Nephron (organoid): ENCODE results near the gene UBTD1.

ENCODE experiments used
- H3K27ac Mint-ChIP-seq, 3 experiments: 2 replicates each; pipeline ENCODE4 v1.8.0; 2020; ENCODE audit warnings: mixed read lengths in 3 of 3, mild to moderate bottlenecking in 2 of 3, moderate library complexity in 1 of 3
- H3K27me3 Mint-ChIP-seq: 2 replicates; pipeline ENCODE4 v1.8.0; 2021; ENCODE audit warnings: low read depth, mild to moderate bottlenecking, moderate library complexity, mixed read lengths
- H3K36me3 Mint-ChIP-seq: 2 replicates; pipeline ENCODE4 v1.8.0; 2020; ENCODE audit warnings: low read depth, mixed read lengths
- H3K4me1 Mint-ChIP-seq: 2 replicates; pipeline ENCODE4 v1.8.0; 2020; ENCODE audit warnings: mixed read lengths
- H3K4me3 Mint-ChIP-seq, 3 experiments: 2 replicates each; pipeline ENCODE4 v1.8.0; 2020; ENCODE audit warnings: mild to moderate bottlenecking in 3 of 3, mixed read lengths in 3 of 3, moderate library complexity in 2 of 3
- H3K9me3 Mint-ChIP-seq: 2 replicates; pipeline ENCODE4 v1.8.0; 2020; ENCODE audit warnings: mixed read lengths
- TF ChIP-seq, protein P1 (sequence below), 3 experiments: fragments of 200-600 bp; sonication (generic); IDR thresholded peaks; one replicate each; pipeline ENCODE4 v1.5.0; 2021; ENCODE audit warnings: antibody characterized with exemption in 3 of 3; ENCODE audit not compliant: unreplicated experiment in 3 of 3

The UBTD1 gene

DNA sequence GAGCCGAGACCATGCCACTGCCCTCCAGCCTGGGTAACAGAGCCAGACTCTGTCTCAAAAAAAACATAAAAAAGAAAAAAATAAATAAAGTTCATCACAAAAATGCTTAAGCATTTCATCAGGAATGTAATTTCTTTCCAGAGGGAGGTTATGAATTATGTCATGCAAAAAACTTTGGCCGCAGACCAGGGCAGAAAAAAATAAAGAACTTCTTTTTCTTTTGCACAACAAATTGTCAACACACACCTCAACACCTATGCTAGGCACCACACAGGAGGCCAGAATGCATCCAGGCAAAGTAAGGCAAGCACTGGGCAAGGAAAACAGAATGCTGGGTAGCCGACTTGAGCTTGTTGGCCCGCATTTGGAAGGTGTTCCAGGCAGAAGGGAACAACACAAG is 94.7 kb downstream of the UBTD1 start:
- H3K36me3 Mint-ChIP-seq: no peaks in the 10 kb centered on the region
- no peak overlapping the region for H3K4me3 Mint-ChIP-seq
- no peaks in the 10 kb centered on the region for H3K9me3 Mint-ChIP-seq
- peak overlapping the region in 2 of 3 experiments; percentile 44 to 54 for H3K27ac Mint-ChIP-seq
- no peaks in the 10 kb centered on the region for H3K4me1 Mint-ChIP-seq
- TF ChIP-seq, protein P1, sequence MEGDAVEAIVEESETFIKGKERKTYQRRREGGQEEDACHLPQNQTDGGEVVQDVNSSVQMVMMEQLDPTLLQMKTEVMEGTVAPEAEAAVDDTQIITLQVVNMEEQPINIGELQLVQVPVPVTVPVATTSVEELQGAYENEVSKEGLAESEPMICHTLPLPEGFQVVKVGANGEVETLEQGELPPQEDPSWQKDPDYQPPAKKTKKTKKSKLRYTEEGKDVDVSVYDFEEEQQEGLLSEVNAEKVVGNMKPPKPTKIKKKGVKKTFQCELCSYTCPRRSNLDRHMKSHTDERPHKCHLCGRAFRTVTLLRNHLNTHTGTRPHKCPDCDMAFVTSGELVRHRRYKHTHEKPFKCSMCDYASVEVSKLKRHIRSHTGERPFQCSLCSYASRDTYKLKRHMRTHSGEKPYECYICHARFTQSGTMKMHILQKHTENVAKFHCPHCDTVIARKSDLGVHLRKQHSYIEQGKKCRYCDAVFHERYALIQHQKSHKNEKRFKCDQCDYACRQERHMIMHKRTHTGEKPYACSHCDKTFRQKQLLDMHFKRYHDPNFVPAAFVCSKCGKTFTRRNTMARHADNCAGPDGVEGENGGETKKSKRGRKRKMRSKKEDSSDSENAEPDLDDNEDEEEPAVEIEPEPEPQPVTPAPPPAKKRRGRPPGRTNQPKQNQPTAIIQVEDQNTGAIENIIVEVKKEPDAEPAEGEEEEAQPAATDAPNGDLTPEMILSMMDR (IDR thresholded peaks at IDR 0.05; ENCODE audit: unreplicated experiment in 3 of 3): no peak
- no peaks in the 10 kb centered on the region for H3K27me3 Mint-ChIP-seq

DNA sequence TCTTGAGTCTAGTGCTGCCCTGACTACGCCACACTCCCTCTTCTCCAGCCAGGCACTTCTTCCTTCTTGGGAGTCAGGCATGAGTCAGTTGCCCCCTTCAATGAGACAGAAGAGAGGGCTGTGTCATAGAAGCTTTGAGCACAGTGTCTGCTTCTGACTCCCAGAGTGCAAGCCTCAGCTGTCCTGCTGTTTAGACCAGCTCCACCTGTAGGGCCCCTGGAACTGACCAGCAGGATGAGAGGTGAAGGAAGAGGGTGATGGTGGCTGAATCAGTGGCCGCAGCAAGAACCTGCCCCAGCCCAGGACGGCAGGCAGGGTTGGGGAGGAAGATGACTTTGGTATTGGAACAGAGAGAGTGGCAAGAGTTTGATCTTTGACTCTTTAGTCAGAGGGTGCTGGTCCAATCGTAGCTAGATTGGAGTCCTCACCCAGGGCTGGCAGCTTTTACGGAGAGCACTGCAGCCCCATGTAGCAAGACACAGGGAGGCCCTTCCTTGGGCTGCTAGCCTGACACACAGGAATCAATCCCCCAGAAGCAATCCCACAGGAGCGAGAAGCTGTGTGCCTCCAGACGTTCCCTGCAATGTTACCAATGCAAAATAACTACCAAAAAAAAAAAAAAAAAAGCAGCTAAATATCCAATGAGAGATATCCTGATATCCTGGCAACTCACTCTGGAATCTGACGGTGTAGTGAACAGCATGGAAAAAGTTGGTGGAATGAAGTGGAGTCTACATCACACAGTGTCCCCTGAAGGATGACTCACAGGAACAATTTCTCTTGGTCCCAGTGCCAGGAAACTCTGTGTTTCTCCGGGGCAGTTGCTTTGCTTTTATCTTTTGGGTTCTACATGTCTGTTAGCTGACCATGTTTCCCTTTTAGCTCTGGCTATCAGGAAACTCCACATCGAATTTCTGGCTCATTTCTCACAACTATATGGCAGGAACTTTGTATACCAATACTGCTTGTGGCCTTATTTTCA is 97.7 kb downstream of the UBTD1 start:
- Mint-ChIP-seq H3K4me3 (no peak overlapping the region), H3K9me3 (no peaks in the 10 kb centered on the region), H3K36me3 (no peaks in the 10 kb centered on the region), H3K27ac (no peak overlapping the region), H3K4me1 (peaks cover 4% of the 10 kb centered on the region), H3K27me3 (peaks cover 2% of the 10 kb centered on the region)
- TF ChIP-seq, protein P1 (IDR thresholded peaks at IDR 0.05; ENCODE audit: unreplicated experiment in 3 of 3): no peak

DNA sequence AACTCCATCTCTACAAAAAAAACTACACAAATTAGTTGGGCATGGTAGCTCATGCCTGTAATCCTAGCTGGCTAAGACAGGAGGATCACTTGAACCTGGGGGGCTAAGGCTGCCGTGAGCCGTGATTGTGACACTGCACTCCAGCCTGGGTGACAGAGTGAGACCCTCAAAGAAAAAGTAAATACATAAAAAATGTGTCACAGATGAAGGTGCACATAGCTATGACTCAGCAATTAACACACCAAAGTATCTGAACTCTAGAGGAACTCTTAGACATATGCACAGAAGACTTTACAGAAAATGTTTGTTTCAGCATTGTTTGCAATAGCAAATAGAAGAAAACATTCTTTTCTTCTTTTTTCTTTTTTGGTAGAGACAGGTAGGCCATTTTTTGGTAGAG is 99.1 kb downstream of the UBTD1 start:
- H3K9me3 Mint-ChIP-seq: no peaks in the 10 kb centered on the region
- no peak overlapping the region for H3K4me3 Mint-ChIP-seq
- no peak overlapping the region for H3K27ac Mint-ChIP-seq
- peaks cover 5% of the 10 kb centered on the region for H3K27me3 Mint-ChIP-seq
- H3K4me1 Mint-ChIP-seq: peaks cover 4% of the 10 kb centered on the region
- TF ChIP-seq, protein P1 (IDR thresholded peaks at IDR 0.05; ENCODE audit: unreplicated experiment in 3 of 3): no peak
- no peaks in the 10 kb centered on the region for H3K36me3 Mint-ChIP-seq

DNA sequence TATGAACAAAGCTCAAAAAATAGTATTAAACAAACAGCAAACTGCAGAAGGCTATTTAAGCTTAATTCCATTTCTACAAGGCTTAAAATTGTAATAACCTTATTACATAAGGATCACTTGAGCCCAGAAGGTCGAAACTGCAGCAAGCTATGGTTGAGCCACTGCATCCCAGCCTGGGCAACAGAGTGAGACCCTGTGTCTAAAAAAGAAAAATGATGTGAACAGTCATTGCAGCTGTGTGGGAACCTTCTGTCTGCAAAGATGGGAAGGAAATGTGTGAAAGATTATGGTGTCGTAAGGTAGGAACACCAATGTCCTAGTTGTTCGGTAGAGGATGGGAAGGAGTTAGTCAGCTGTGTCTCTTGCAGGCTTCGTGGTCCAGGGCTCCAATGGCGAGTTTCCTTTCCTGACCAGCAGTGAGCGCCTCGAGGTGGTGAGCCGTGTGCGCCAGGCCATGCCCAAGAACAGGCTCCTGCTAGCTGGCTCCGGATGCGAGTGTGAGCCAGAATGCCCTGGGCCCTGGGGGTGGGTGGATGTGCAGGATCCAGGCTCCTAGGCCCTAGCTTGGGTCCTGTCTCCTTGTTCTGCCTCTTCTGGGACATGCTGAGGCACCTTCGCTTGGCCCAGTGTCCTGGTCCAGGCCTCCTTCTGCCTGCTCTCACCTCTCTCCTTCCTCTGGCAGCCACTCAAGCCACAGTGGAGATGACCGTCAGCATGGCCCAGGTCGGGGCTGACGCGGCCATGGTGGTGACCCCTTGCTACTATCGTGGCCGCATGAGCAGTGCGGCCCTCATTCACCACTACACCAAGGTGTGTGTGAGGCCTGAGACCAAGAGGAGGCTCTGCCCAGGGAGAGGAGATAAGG is 99.9 kb downstream of the UBTD1 start:
- Mint-ChIP-seq H3K27ac (no peak overlapping the region), H3K36me3 (no peaks in the 10 kb centered on the region), H3K4me1 (peaks cover 4% of the 10 kb centered on the region), H3K9me3 (no peaks in the 10 kb centered on the region), H3K4me3 (no peak overlapping the region), H3K27me3 (peaks cover 5% of the 10 kb centered on the region)
- TF ChIP-seq, protein P1 (IDR thresholded peaks at IDR 0.05; ENCODE audit: unreplicated experiment in 3 of 3): no peak

DNA sequence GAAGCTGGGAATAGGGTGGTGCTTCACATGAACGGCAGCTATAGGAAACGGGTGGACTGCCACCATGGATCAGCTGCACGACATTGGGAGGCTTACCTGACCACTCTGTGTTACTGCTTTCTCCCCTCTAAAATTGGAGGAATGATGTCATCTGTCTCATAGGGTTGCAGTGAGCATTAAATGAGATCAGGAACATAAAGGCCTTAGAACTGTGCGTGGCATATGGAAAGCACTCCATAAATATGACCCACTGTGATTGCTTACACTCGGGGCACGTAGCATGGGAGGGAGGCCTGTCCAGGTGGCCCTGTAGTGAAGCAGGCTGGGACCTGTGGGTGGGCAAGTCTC is 100.5 kb downstream of the UBTD1 start:
- TF ChIP-seq, protein P1 (IDR thresholded peaks at IDR 0.05; ENCODE audit: unreplicated experiment in 3 of 3): no peak
- H3K9me3 Mint-ChIP-seq: no peaks in the 10 kb centered on the region
- H3K27ac Mint-ChIP-seq: no peak overlapping the region
- no peaks in the 10 kb centered on the region for H3K36me3 Mint-ChIP-seq
- peaks cover 5% of the 10 kb centered on the region for H3K27me3 Mint-ChIP-seq
- H3K4me1 Mint-ChIP-seq: peaks cover 4% of the 10 kb centered on the region
- H3K4me3 Mint-ChIP-seq: no peak overlapping the region
